ENCODE data around the gene CDK4.

- TF ChIP-seq CTCF (IDR thresholded peaks at IDR 0.05) (no peak), POLR2A (IDR thresholded peaks at IDR 0.05) (no peak)
These were observed 20.6 kb downstream of the CDK4 start for GRCh38 chr12:57731411-57732080.

Data from thyroid gland (tissue), 4 donors.